ENCODE data around the gene ITGA3. TPM values are rescaled to one million over a fixed set of nuclear protein-coding genes. Genes with fewer than 3 reads are reported as not detected.
A peak's percentile ranks its signal among the peaks of the same experiment; 100 is the strongest.

ITGA3 gene
- total RNA-seq, 1 donor, result 266 TPM

- DNase-seq (ENCODE audit: low read depth), result no peak
- H3K4me3 ChIP-seq (ENCODE audit: low read depth, low read length), result peak overlapping the region; percentile 49
- no peak for TF ChIP-seq CTCF (IDR thresholded peaks at IDR 0.05; ENCODE audit: insufficient read depth, low read depth, low read length)
Observed at GRCh38 chr17:50130559-50131305, 74.8 kb downstream of the ITGA3 start.

- no peak for TF ChIP-seq CTCF (IDR thresholded peaks at IDR 0.05; ENCODE audit: insufficient read depth, low read depth, low read length)
- H3K4me3 ChIP-seq (ENCODE audit: low read depth, low read length), result no peak overlapping the region
- DNase-seq (ENCODE audit: low read depth), result no peak
Observed at GRCh38 chr17:50132104-50132794, 76.3 kb downstream of the ITGA3 start.

- DNase-seq (ENCODE audit: low read depth), result peak; percentile 43
- TF ChIP-seq CTCF (IDR thresholded peaks at IDR 0.05; ENCODE audit: insufficient read depth, low read depth, low read length), result no peak
- H3K4me3 ChIP-seq (ENCODE audit: low read depth, low read length), result no peak overlapping the region
Observed at GRCh38 chr17:50133028-50133768, 77.3 kb downstream of the ITGA3 start.

GRCh38 chr17:50133769-50134099 is 77.8 kb downstream of the ITGA3 start:
- no peak for DNase-seq (ENCODE audit: low read depth)
- TF ChIP-seq CTCF (IDR thresholded peaks at IDR 0.05; ENCODE audit: insufficient read depth, low read depth, low read length), result no peak
- no peak overlapping the region for H3K4me3 ChIP-seq (ENCODE audit: low read depth, low read length)

- DNase-seq (ENCODE audit: low read depth), result no peak
- no peak overlapping the region for H3K4me3 ChIP-seq (ENCODE audit: low read depth, low read length)
- TF ChIP-seq CTCF (IDR thresholded peaks at IDR 0.05; ENCODE audit: insufficient read depth, low read depth, low read length), result no peak
Observed at GRCh38 chr17:50134206-50135110, 78.5 kb downstream of the ITGA3 start.
